ENCODE measurements around the gene LTF. TPM values are rescaled to one million over a fixed set of nuclear protein-coding genes. Genes with fewer than 3 reads are reported as not detected.

LTF gene
- total RNA-seq, 2 experiments from 2014 or later = not detected

DNA sequence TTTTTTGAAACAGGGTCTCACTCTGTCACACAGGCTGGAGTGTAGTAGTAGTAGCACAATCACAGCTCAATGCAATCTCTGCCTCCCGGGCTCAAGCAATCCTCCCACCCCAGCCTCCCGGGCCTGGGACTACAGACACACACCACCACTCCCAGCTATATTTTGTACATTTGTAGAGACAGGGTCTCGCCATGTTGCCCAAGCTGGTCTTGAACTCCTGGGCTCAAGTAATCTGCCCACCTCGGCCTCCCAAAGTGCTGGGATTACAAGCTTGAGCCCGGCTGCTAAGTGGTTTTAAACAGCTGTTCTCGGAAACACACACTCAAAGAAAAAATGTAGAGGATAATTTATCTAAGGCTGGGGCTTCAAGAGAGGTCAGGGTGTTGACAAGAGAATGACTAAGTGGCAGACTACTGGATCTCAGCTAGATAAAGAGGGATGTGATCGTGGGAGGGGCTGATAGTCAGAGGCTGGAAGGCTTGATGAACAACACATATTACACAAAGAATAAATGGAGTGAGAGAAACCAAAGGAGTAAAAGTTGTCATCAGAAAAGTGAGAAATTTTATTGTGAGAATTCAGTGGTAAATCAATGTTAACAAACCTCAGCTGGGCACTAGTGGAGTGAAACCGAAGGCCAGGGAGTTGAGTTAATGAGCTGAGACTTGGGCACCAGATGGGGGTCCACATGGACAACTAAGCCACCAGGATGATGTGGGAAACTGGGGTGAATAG, 64.5 kb downstream of the LTF start:
- DNase-seq (no peak), ATAC-seq (ENCODE audit: poor library complexity) (no peak)
- POLR2A ChIA-PET = no interaction called here
- intact Hi-C loops (cut with DNase I, micrococcal nuclease) = no loop called here
- peaks cover 6% of the 10 kb centered on the region for H3K4me1 ChIP-seq (ENCODE audit: insufficient read depth, low read length)
- TF ChIP-seq CTCF (IDR thresholded peaks at IDR 0.05) = no peak
- Mint-ChIP-seq H3K4me1 (ENCODE audit: low read depth) (no peaks in the 10 kb centered on the region), H3K27me3 (no peaks in the 10 kb centered on the region), H3K9me3 (no peaks in the 10 kb centered on the region), H3K4me3 (no peak overlapping the region), H3K27ac (no peak overlapping the region), H3K36me3 (ENCODE audit: low read depth) (no peaks in the 10 kb centered on the region)
- H3K4me3 ChIP-seq (ENCODE audit: low read length) = no peak overlapping the region
- H3K27me3 ChIP-seq (ENCODE audit: control insufficient read depth in 1 of 2, insufficient read depth in 2 of 2, low read length in 2 of 2) = no peaks in the 10 kb centered on the region
- H3K36me3 ChIP-seq (ENCODE audit: insufficient read depth, low read length) = no peaks in the 10 kb centered on the region
- CTCF ChIA-PET = no interaction called here
- H3K9me3 ChIP-seq (ENCODE audit: control insufficient read depth in 1 of 2, insufficient read depth in 1 of 2, low read length in 2 of 2) = no peaks in the 10 kb centered on the region
- no peak overlapping the region for H3K27ac ChIP-seq (ENCODE audit: low read depth in 1 of 2, low read length in 2 of 2)

DNA sequence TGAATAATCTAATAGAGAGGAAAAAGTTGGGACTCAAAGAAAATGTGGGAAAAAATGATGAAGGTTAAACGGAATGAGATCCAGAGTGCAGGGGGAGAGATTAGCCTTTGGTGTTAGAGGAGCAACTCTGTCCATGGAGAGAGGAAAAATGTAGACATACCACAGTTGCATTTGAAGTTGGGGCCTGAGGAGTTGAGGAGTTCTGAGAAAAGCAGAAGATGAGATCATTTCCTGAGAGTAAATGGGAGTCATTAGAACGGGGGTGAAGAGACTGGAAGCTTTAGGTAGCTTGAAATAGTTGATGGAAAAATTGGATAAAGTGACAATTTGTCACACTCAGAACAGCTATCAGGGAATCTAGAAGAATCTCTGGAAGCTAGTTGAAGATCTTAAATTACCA, 65.1 kb downstream of the LTF start:
- ATAC-seq (ENCODE audit: poor library complexity) = no peak
- peaks cover 6% of the 10 kb centered on the region for H3K4me1 ChIP-seq (ENCODE audit: insufficient read depth, low read length)
- no peaks in the 10 kb centered on the region for H3K36me3 ChIP-seq (ENCODE audit: insufficient read depth, low read length)
- H3K4me3 ChIP-seq (ENCODE audit: low read length) = no peak overlapping the region
- H3K9me3 ChIP-seq (ENCODE audit: control insufficient read depth in 1 of 2, insufficient read depth in 1 of 2, low read length in 2 of 2) = no peaks in the 10 kb centered on the region
- Mint-ChIP-seq H3K4me3 (no peak overlapping the region), H3K9me3 (no peaks in the 10 kb centered on the region), H3K27me3 (no peaks in the 10 kb centered on the region), H3K36me3 (ENCODE audit: low read depth) (no peaks in the 10 kb centered on the region), H3K4me1 (ENCODE audit: low read depth) (no peaks in the 10 kb centered on the region), H3K27ac (no peak overlapping the region)
- no peak for TF ChIP-seq CTCF (IDR thresholded peaks at IDR 0.05)
- no peaks in the 10 kb centered on the region for H3K27me3 ChIP-seq (ENCODE audit: control insufficient read depth in 1 of 2, insufficient read depth in 2 of 2, low read length in 2 of 2)
- DNase-seq = no peak
- H3K27ac ChIP-seq (ENCODE audit: low read depth in 1 of 2, low read length in 2 of 2) = no peak overlapping the region
- POLR2A ChIA-PET = no interaction called here
- intact Hi-C loops (cut with DNase I, micrococcal nuclease) = no loop called here
- CTCF ChIA-PET = no interaction called here

DNA sequence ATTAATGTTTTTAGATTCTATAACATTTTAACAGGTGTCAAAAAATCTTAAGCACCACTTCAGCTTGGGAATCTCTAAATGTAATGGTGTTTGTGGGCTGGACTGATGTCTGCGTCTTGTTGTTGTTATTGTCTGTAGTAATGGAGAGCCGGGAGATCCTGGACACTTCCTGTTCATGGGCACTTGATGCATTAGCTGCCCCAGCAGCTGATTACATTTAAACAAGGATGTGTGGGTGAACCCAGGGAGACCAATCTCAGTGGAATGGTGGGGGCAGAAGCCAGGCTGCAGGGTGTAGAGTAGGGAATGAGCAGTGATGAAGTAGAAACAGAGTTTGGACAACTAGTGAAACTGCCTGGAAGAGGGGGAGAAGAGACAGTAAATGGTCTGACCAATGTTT, 65.6 kb downstream of the LTF start:
- ChIA-PET POLR2A (no interaction called here), CTCF (no interaction called here)
- Histone ChIP-seq H3K27me3 (ENCODE audit: control insufficient read depth in 1 of 2, insufficient read depth in 2 of 2, low read length in 2 of 2) (no peaks in the 10 kb centered on the region), H3K4me3 (ENCODE audit: low read length) (no peak overlapping the region), H3K27ac (ENCODE audit: low read depth in 1 of 2, low read length in 2 of 2) (no peak overlapping the region), H3K36me3 (ENCODE audit: insufficient read depth, low read length) (no peaks in the 10 kb centered on the region), H3K4me1 (ENCODE audit: insufficient read depth, low read length) (peaks cover 6% of the 10 kb centered on the region), H3K9me3 (ENCODE audit: control insufficient read depth in 1 of 2, insufficient read depth in 1 of 2, low read length in 2 of 2) (no peaks in the 10 kb centered on the region)
- intact Hi-C loops (cut with DNase I, micrococcal nuclease) = no loop called here
- no peak for DNase-seq
- Mint-ChIP-seq H3K27me3 (no peaks in the 10 kb centered on the region), H3K9me3 (no peaks in the 10 kb centered on the region), H3K4me3 (no peak overlapping the region), H3K4me1 (ENCODE audit: low read depth) (no peaks in the 10 kb centered on the region), H3K27ac (no peak overlapping the region), H3K36me3 (ENCODE audit: low read depth) (no peaks in the 10 kb centered on the region)
- ATAC-seq (ENCODE audit: poor library complexity) = no peak
- no peak for TF ChIP-seq CTCF (IDR thresholded peaks at IDR 0.05)
